A549 treated with DMSO at 1 μM for 4 hours (cell line): ENCODE results near the gene INPP5K. TPM values are rescaled to one million over a fixed set of nuclear protein-coding genes. Genes with fewer than 3 reads are reported as not detected.

ENCODE experiments used
- total RNA-seq: library from RNA; stranded (reverse); fragments of 200-300 nt; extraction: Qiagen RNA extraction; gene quantifications from 5 replicates; pipeline ENCODE4 v1.2.3, GENCODE V29; 2022; ENCODE audit warnings: low read depth

Gene INPP5K
- total RNA-seq: 23.1 to 26.6 TPM (median 25.3 TPM) in 5 replicates

DNA sequence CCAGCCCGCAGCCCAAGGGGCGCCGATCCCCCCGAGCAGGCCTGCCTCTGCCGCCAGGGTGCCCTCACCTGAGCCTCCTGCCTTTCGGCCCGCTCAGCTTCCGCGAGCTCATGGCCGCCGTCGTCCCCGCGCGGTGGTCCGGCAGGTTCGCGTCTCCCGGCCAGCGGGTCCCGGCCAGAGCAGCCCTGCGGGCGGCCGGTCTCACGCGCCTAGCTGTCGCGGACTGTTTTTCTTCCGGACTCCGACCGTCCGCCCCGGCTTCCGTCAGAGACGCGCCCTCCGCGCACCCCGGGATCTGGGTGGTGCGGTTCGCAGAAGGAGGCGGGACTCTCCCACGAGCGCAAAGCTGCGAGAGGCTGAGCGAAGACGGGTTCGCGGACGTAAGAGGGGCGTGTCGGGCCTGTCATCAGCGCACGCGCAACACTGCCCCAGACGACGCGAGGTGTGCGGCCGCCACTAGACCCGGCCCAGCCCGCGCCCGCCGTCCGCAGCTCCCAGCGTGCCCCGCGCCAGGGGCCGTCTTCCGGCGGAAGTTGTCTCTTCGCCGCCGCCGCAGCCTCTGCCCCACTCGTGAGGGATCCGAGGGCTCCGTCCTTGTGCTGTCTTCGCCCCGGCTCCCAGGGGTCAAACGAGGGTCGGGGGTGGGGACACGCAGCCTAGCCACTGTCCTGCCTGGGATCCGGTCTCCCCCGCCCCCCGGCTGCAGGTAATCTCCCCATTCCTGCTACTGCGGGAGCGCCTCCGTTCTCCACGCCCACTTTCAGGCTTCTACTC, at the start of gene INPP5K:
INPP5K (minus strand) TSS at position 225 of the 774 bp plus-strand sequence; CDS start at position 112, 113 bp downstream.

DNA sequence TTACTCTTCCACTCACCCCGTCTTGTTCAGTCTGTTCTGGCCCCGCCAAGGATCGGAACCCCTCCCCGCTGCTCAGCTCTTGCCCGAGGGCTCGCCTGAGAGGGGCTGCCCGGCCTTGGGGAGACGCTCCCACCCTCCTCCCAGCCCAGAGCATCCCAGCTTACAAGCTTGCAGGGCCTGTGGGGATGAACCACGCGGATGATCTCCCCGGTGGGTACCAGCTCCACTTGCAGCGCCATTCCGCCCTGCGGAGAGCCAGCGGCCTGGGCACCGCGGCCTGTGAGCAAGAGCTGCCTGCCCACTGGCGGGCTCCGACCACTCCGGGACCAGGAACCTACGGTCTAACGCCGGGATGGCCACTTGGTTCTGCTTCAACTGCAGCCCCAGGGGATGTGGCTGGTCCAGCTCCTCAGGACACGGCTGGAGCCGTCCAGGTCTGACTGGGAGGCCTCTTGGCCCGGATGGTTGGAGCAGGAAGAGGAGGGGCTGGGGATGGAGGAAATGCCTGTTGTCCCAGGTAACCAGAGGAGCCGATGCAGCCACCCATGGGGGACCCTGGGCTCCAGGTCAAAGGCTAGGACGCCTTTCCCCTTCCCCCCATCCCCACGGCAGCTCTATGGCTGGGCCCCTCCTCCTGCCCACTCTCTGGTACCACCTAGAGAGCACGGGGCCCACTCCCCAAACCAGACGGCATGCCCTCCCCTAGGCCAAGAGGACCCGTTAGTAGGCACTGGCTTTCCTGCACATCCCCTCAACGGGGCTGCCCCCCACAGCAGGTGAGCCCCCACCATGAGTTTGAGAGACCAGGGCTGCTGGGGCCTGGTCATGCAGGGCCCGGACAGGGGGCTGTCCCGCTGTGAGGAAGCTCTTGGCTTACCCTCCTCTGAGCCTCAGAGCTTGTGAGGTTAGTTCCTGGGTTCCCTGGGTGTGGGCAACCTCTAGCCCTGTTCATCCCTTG, 23.9 kb downstream of the INPP5K start, which contains the start of gene MYO1C:
MYO1C (minus strand) TSS at position 438 of the 958 bp plus-strand sequence; CDS start at position 239, 199 bp downstream.

DNA sequence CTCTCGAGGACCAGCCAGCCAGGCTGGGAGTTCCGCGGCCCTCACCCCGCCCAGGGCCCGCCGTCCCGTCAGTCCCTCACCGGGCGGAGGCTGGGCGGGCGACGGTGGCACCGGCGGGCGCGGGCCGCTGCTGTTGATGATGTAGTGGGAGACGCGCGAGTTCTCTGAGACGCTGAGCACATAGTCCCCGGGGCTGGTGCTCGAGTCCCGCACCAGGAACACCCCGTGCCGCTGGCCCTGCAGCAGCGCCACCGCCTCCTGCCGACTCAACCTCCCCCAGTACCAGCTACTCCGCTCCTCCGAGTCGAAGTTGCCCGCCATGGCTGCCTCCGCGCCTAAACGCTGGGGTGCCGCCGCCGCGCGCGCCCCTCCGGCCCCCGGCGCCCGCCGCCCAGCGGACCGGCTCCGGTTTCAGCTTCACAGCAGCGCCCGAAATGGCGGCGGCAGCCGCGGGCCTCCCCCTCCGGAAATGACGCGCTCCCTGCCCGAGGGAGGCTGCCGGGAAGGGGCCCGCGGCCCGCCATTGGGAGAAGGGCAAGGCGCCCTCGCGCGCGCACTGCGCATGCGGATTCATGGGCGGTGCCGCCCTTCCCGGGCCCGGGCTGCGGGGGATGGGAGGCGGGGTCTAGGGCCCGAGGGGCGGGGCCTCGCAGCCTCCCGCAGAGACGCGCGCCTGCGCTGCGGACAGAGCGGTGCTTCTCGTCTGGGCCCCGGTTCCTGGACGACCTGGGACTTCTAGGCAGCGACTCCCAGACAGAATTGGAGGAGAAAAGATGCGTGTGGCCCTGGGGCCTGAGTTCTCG, 60.4 kb downstream of the INPP5K start, which contains the start of gene CRK:
CRK (minus strand) TSS at position 436 of the 803 bp plus-strand sequence; CDS start at position 321, 115 bp downstream.

Other genes with a start within 250 kb of the INPP5K start
- gene BHLHA9, start 246.2 kb downstream of the INPP5K start, total RNA-seq: not detected in 5 replicates
- not detected in 5 replicates for gene TRARG1, start 236.9 kb downstream of the INPP5K start, total RNA-seq
- gene YWHAE, start 116.4 kb downstream of the INPP5K start, total RNA-seq: 565 to 1,004 TPM (median 594 TPM) in 5 replicates
- 75.7 to 89.3 TPM (median 83.2 TPM) in 5 replicates for gene CRK, start 60.4 kb downstream of the INPP5K start, total RNA-seq
- gene MYO1C, start 23.9 kb downstream of the INPP5K start, total RNA-seq: 116 to 144 TPM (median 135 TPM) in 5 replicates
- 60.8 to 70.1 TPM (median 65.9 TPM) in 5 replicates for gene PITPNA, start 46.2 kb upstream of the INPP5K start, total RNA-seq
- gene SLC43A2, start 112.2 kb upstream of the INPP5K start, total RNA-seq: 6.0 to 8.2 TPM (median 7.1 TPM) in 5 replicates
- 0.16 to 0.43 TPM (median 0.24 TPM) in 5 replicates for gene SCARF1, start 129.1 kb upstream of the INPP5K start, total RNA-seq
- 13.4 to 18.0 TPM (median 17.5 TPM) in 5 replicates for gene RILP, start 133.3 kb upstream of the INPP5K start, total RNA-seq
- gene PRPF8, start 168.3 kb upstream of the INPP5K start, total RNA-seq: 263 to 302 TPM (median 284 TPM) in 5 replicates
- gene TLCD2, start 193.8 kb upstream of the INPP5K start, total RNA-seq: 1.1 to 1.8 TPM (median 1.4 TPM) in 5 replicates
- gene WDR81, start 208.1 kb upstream of the INPP5K start, total RNA-seq: 23.3 to 33.6 TPM (median 28.4 TPM) in 5 replicates
- 1.6 to 2.3 TPM (median 1.8 TPM) in 5 replicates for gene SERPINF2, start 226.3 kb upstream of the INPP5K start, total RNA-seq
- gene SERPINF1, start 245.4 kb upstream of the INPP5K start, total RNA-seq: 1.2 to 2.6 TPM (median 2.1 TPM) in 5 replicates